ENCODE results near the gene POC1A. TPM values are rescaled to one million over a fixed set of nuclear protein-coding genes. Genes with fewer than 3 reads are reported as not detected.

Gene POC1A
- total RNA-seq, 2 experiments from 2014 or later: 23.4 to 26.1 TPM

GRCh38 chr3:52143616-52144015, 10.6 kb downstream of the POC1A start:
- H3K36me3 Mint-ChIP-seq (ENCODE audit: low read depth): peaks cover 9% of the 10 kb centered on the region

DNA sequence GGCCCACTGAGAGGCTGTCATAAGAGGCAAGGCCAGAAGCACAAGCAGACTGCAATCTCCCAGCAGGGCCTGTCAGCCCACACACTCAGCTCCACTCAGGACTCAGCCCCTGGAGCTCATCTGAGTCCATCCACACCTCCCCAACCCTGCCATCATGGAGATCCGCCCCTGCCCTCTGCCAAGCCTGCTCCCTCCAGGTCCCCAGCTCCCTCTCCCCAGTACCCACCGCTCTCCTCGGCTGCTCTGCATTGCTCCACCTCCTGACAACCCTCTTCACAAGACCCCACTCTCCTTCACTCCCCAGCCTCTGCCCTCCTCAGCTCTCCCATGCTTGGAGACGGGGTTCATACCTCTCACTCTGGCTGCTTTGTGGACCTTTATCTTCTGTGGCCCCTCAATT, 11.1 kb downstream of the POC1A start:
- peaks cover 9% of the 10 kb centered on the region for H3K36me3 Mint-ChIP-seq (ENCODE audit: low read depth)
- ATAC-seq (no peak), DNase-seq (no peak)
- H3K27me3 Mint-ChIP-seq: no peaks in the 10 kb centered on the region
- ChIA-PET POLR2A (no interaction called here), CTCF (interaction anchor here (0.6 to 2.1 kb wide), 4 partner anchors 76 to 1220 kb away, joined by 3 to 12 read pairs (median 3); no protein-coding TSS in a partner anchor)
- no peaks in the 10 kb centered on the region for H3K9me3 Mint-ChIP-seq (ENCODE audit: low read depth)
- peaks cover 7% of the 10 kb centered on the region for H3K4me1 Mint-ChIP-seq
- intact Hi-C loops (cut with DNase I, micrococcal nuclease): loop anchor here in 1 of 2 experiments (5.0 kb wide), 1 partner anchor 91 kb away; no protein-coding TSS in a partner anchor
- H3K4me3 Mint-ChIP-seq: no peak overlapping the region
- no peak overlapping the region for H3K27ac Mint-ChIP-seq

More at GRCh38 chr3:52143616-52144015, 10.6 kb downstream of the POC1A start:
- intact Hi-C loops (cut with DNase I, micrococcal nuclease): loop anchor here (1.0 to 5.0 kb wide), 5 partner anchors 90 to 201 kb away; partner anchors contain the start of gene PARP3 (in 2 of the 2)
- Mint-ChIP-seq H3K4me1 (peaks cover 7% of the 10 kb centered on the region), H3K9me3 (ENCODE audit: low read depth) (no peaks in the 10 kb centered on the region), H3K27me3 (no peaks in the 10 kb centered on the region), H3K4me3 (no peak overlapping the region), H3K27ac (no peak overlapping the region)
- DNase-seq (no peak), ATAC-seq (no peak)
- ChIA-PET CTCF (interaction anchor here (0.9 to 2.1 kb wide), 2 partner anchors 76 to 142 kb away, joined by 3 to 12 read pairs; no protein-coding TSS in a partner anchor), POLR2A (no interaction called here)

DNA sequence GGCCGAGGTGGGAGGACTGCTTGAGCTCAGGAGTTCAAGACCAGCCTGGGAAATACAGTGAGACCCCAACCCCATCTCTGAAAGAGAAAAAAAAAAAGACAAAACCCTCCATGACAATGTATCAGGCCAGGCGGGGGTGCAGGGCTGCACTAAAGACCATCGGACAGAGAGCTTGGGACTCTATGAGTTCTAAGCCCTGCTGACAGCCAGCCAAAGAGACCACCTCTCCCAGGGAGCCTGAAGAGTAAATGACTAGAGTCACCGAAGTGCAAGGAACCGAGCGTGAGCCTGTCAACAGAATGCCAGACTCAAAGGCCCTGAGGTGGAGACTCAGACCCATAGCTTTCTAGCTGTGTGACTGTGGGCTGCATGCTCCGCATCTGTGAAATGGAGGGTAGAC, 12.5 kb downstream of the POC1A start:
- POLR2A ChIA-PET: no interaction called here
- peaks cover 9% of the 10 kb centered on the region for H3K36me3 Mint-ChIP-seq (ENCODE audit: low read depth)
- DNase-seq: no peak
- peaks cover 7% of the 10 kb centered on the region for H3K4me1 Mint-ChIP-seq
- H3K4me3 Mint-ChIP-seq: no peak overlapping the region
- no peak overlapping the region for H3K27ac Mint-ChIP-seq
- ATAC-seq: no peak
- H3K27me3 Mint-ChIP-seq: no peaks in the 10 kb centered on the region
- CTCF ChIA-PET: interaction anchor here (1.6 to 2.1 kb wide), 2 partner anchors 18 to 141 kb away, joined by 4 to 12 read pairs; no protein-coding TSS in a partner anchor
- H3K9me3 Mint-ChIP-seq (ENCODE audit: low read depth): no peaks in the 10 kb centered on the region
- intact Hi-C loops (cut with DNase I, micrococcal nuclease): loop anchor here in 1 of 2 experiments (5.0 kb wide), 1 partner anchor 89 kb away; no protein-coding TSS in a partner anchor

GRCh38 chr3:52140769-52141168, 13.5 kb downstream of the POC1A start:
- ChIA-PET POLR2A (no interaction called here), CTCF (interaction anchor here (1.9 kb wide), 1 partner anchor 140 kb away, joined by 5 read pairs; no protein-coding TSS in a partner anchor)
- intact Hi-C loops (cut with DNase I, micrococcal nuclease): loop anchor here in 1 of 2 experiments (5.0 kb wide), 1 partner anchor 88 kb away; no protein-coding TSS in a partner anchor
- Mint-ChIP-seq H3K4me3 (no peak overlapping the region), H3K36me3 (ENCODE audit: low read depth) (peaks cover 8% of the 10 kb centered on the region), H3K9me3 (ENCODE audit: low read depth) (no peaks in the 10 kb centered on the region), H3K4me1 (peaks cover 7% of the 10 kb centered on the region), H3K27me3 (no peaks in the 10 kb centered on the region), H3K27ac (no peak overlapping the region)
- ATAC-seq (no peak), DNase-seq (no peak)

DNA sequence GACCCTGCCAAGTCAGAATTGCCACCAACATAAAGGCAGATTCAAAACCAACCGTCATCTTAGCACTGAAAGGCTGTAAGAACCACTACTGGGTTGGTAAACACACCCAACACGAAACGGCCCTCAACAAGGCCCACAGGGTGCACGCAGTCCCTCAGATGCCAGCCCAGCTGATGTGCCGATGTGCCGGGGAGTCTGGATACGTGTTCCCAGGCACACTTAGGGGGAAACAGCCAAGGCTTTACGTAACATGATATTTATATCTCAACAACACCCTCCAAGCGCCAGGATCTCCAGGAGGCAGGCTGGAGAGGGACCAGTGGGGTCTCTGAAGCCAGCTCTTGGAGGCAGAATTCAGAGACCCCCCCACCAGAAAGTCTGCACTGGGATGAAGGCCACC, 14.2 kb downstream of the POC1A start:
- no peaks in the 10 kb centered on the region for H3K27me3 Mint-ChIP-seq
- intact Hi-C loops (cut with DNase I, micrococcal nuclease): loop anchor here in 1 of 2 experiments (5.0 kb wide), 1 partner anchor 88 kb away; no protein-coding TSS in a partner anchor
- no peak overlapping the region for H3K4me3 Mint-ChIP-seq
- H3K27ac Mint-ChIP-seq: no peak overlapping the region
- DNase-seq (no peak), ATAC-seq (no peak)
- CTCF ChIA-PET: interaction anchor here (1.9 kb wide), 1 partner anchor 139 kb away, joined by 5 read pairs; no protein-coding TSS in a partner anchor
- POLR2A ChIA-PET: no interaction called here
- peaks cover 7% of the 10 kb centered on the region for H3K4me1 Mint-ChIP-seq
- no peaks in the 10 kb centered on the region for H3K9me3 Mint-ChIP-seq (ENCODE audit: low read depth)
- peaks cover 6% of the 10 kb centered on the region for H3K36me3 Mint-ChIP-seq (ENCODE audit: low read depth)

GRCh38 chr3:52137311-52137710, 16.9 kb downstream of the POC1A start:
- H3K27ac Mint-ChIP-seq: no peak overlapping the region
- DNase-seq (no peak), ATAC-seq (no peak)
- H3K36me3 Mint-ChIP-seq (ENCODE audit: low read depth): no peaks in the 10 kb centered on the region
- POLR2A ChIA-PET: no interaction called here
- intact Hi-C loops (cut with DNase I, micrococcal nuclease): no loop called here
- H3K9me3 Mint-ChIP-seq (ENCODE audit: low read depth): no peaks in the 10 kb centered on the region
- no peaks in the 10 kb centered on the region for H3K4me1 Mint-ChIP-seq
- CTCF ChIA-PET: no interaction called here
- H3K27me3 Mint-ChIP-seq: no peaks in the 10 kb centered on the region
- H3K4me3 Mint-ChIP-seq: no peak overlapping the region

DNA sequence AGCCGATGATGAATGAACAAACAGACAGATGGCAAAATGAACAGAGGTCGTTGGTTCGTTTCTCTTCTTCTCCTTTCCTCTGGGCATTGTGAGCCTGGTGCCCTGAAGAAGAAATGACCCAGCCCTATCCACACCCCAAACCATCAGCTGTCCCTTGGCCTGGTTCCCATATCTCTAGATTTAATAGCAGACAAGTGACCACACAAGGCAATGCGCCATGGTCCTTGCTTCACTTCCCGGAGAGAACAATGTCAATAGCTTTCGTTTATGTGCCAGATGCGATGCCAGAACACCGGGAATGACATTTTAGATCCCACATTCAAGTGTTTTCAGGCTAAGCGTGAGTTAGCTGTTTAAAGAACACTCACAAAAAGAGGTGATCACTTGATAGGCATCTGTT, 17.7 kb downstream of the POC1A start:
- no peaks in the 10 kb centered on the region for H3K27me3 Mint-ChIP-seq
- no peaks in the 10 kb centered on the region for H3K4me1 Mint-ChIP-seq
- intact Hi-C loops (cut with DNase I, micrococcal nuclease): no loop called here
- H3K9me3 Mint-ChIP-seq (ENCODE audit: low read depth): no peaks in the 10 kb centered on the region
- no peak overlapping the region for H3K27ac Mint-ChIP-seq
- ATAC-seq (no peak), DNase-seq (no peak)
- no peak overlapping the region for H3K4me3 Mint-ChIP-seq
- H3K36me3 Mint-ChIP-seq (ENCODE audit: low read depth): no peaks in the 10 kb centered on the region
- POLR2A ChIA-PET: interaction anchor here (0.6 kb wide), 1 partner anchor 203 kb away, joined by 4 read pairs; no protein-coding TSS in a partner anchor
- CTCF ChIA-PET: no interaction called here

DNA sequence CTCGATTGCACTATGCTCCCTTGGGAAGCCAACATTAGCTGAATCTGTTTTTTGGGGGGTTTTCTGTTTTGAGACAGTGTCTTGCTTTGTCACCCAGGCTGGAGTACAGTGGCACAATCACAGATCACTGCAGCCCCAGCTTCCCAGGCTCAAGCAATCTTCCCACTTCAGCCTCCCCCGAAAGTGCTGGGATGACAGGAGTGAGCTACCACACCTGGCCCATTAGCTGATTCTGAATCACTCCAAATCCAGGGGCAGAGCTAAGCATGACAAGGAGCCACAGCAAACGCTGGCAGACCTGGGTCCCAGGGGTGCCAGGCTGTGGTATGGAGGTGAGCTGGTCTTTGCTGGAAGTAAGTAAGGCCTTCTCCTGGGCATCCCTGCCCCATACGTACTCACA, 18.9 kb downstream of the POC1A start:
- DNase-seq (no peak), ATAC-seq (no peak)
- POLR2A ChIA-PET: no interaction called here
- no peaks in the 10 kb centered on the region for H3K4me1 Mint-ChIP-seq
- CTCF ChIA-PET: interaction anchor here (0.6 to 2.6 kb wide), 5 partner anchors 10 to 262 kb away, joined by 3 to 10 read pairs (median 3); no protein-coding TSS in a partner anchor
- H3K4me3 Mint-ChIP-seq: no peak overlapping the region
- no peaks in the 10 kb centered on the region for H3K27me3 Mint-ChIP-seq
- H3K36me3 Mint-ChIP-seq (ENCODE audit: low read depth): no peaks in the 10 kb centered on the region
- intact Hi-C loops (cut with DNase I, micrococcal nuclease): no loop called here
- H3K9me3 Mint-ChIP-seq (ENCODE audit: low read depth): no peaks in the 10 kb centered on the region
- no peak overlapping the region for H3K27ac Mint-ChIP-seq

DNA sequence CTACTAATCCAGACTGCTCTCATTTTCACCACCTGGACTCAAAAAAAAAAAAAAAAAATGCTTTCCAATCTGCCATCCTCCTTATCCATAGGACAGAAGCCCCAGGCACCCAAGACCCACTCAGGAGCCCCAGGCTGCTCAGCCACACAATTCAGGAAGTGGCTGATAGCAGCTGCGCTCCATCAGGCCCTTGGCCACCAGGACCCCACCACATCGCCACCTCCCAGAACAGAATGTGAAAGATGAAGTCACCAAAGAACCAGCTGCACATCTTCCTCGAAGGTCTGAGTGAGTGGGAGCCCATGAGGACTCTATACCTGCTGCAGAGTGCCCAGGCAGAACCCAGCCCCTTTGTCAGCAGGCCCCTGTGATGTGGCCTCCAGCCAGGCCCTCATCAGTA, 19.5 kb downstream of the POC1A start:
- ATAC-seq (no peak), DNase-seq (no peak)
- Mint-ChIP-seq H3K4me3 (no peak overlapping the region), H3K9me3 (ENCODE audit: low read depth) (no peaks in the 10 kb centered on the region), H3K36me3 (ENCODE audit: low read depth) (peaks cover 2% of the 10 kb centered on the region), H3K27me3 (no peaks in the 10 kb centered on the region), H3K4me1 (no peaks in the 10 kb centered on the region), H3K27ac (no peak overlapping the region)
- ChIA-PET POLR2A (no interaction called here), CTCF (interaction anchor here (0.6 to 2.6 kb wide), 3 partner anchors 10 to 126 kb away, joined by 3 to 10 read pairs (median 3); no protein-coding TSS in a partner anchor)
- intact Hi-C loops (cut with DNase I, micrococcal nuclease): no loop called here

DNA sequence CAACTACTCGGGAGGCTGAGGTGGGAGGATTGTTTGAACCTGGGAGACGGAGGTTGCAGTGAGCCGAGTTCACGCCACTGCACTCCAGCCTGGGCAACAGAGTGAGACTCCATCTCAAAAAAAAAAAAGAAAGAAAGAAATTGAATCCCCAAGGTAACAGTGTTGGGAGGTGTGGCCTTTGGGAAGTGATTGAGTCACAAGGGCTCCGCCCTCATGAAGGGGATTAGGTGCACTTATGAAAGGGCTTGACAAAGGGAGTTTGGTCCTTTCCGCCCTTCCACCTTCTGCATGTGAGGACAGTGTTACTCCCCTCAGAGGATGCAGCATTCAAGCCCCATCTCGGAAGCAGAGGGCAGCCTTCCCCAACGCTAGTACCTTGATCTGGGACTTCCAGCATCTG, 21.3 kb downstream of the POC1A start:
- H3K9me3 Mint-ChIP-seq (ENCODE audit: low read depth): no peaks in the 10 kb centered on the region
- peaks cover 2% of the 10 kb centered on the region for H3K36me3 Mint-ChIP-seq (ENCODE audit: low read depth)
- no peak for ATAC-seq
- CTCF ChIA-PET: no interaction called here
- no peaks in the 10 kb centered on the region for H3K27me3 Mint-ChIP-seq
- DNase-seq: no peak
- H3K4me1 Mint-ChIP-seq: peaks cover 2% of the 10 kb centered on the region
- no peak overlapping the region for H3K27ac Mint-ChIP-seq
- H3K4me3 Mint-ChIP-seq: no peak overlapping the region
- POLR2A ChIA-PET: no interaction called here
- intact Hi-C loops (cut with DNase I, micrococcal nuclease): no loop called here

DNA sequence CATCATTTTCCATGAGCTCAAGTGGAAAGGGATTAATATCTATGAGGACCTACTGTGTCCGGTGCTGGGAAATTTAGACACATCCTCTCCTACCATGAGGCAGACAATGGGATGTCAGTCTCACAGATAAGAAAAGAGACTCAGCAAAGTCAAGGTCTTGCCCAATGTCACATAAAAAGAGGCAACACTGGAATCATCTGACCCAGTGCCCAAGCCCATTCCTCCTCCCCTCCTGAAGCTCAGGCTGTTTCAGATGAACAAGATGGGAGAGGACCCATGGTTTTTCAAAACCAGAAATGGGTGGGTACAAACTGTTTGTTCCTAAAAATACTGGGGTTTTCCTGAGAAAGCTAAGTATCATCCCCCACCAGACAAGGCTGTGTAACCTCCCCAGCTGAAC, 22.2 kb downstream of the POC1A start:
- H3K9me3 Mint-ChIP-seq (ENCODE audit: low read depth): no peaks in the 10 kb centered on the region
- H3K36me3 Mint-ChIP-seq (ENCODE audit: low read depth): peaks cover 2% of the 10 kb centered on the region
- H3K4me3 Mint-ChIP-seq: no peak overlapping the region
- CTCF ChIA-PET: interaction anchor here (0.7 to 1.7 kb wide), 3 partner anchors 9 to 240 kb away, joined by 3 to 7 read pairs (median 3); no protein-coding TSS in a partner anchor
- H3K4me1 Mint-ChIP-seq: peaks cover 4% of the 10 kb centered on the region
- no peak for ATAC-seq
- H3K27ac Mint-ChIP-seq: no peak overlapping the region
- H3K27me3 Mint-ChIP-seq: no peaks in the 10 kb centered on the region
- POLR2A ChIA-PET: no interaction called here
- intact Hi-C loops (cut with DNase I, micrococcal nuclease): no loop called here
- DNase-seq: no peak

GRCh38 chr3:52130966-52131622, 23.1 kb downstream of the POC1A start:
- peaks cover 4% of the 10 kb centered on the region for H3K4me1 Mint-ChIP-seq
- ATAC-seq (no peak), DNase-seq (no peak)
- ChIA-PET POLR2A (interaction anchor here (0.6 kb wide), 1 partner anchor 135 kb away, joined by 3 read pairs; the partner anchor contains the start of gene RPL29), CTCF (interaction anchor here (1.7 kb wide), 1 partner anchor 8 kb away, joined by 7 read pairs; no protein-coding TSS in a partner anchor)
- peaks cover 2% of the 10 kb centered on the region for H3K36me3 Mint-ChIP-seq (ENCODE audit: low read depth)
- H3K27ac Mint-ChIP-seq: no peak overlapping the region
- no peak overlapping the region for H3K4me3 Mint-ChIP-seq
- H3K9me3 Mint-ChIP-seq (ENCODE audit: low read depth): no peaks in the 10 kb centered on the region
- intact Hi-C loops (cut with DNase I, micrococcal nuclease): no loop called here
- H3K27me3 Mint-ChIP-seq: no peaks in the 10 kb centered on the region
